Loucy (cell line): ENCODE data around the gene XPNPEP1.
"Not testable (repeated sequence)": the region's sequence is repeated elsewhere in the genome, so short reads cannot be mapped to it uniquely, and the experiment has no call there.

Experiments
- H2AFZ ChIP-seq: fragments of 200-600 bp; sonication (generic); 2 replicates; pipeline ENCODE4 v1.6.0; 2016; ENCODE audit warnings: antibody characterized with exemption, mild to moderate bottlenecking, low read length, moderate library complexity
- H3F3A ChIP-seq: fragments of 200-600 bp; 2 replicates; pipeline ENCODE4 v1.6.0; 2016; ENCODE audit warnings: antibody characterized with exemption, low read depth, mild to moderate bottlenecking
- H3K27me3 ChIP-seq: fragments of 200-600 bp; sonication (generic); 2 replicates; pipeline ENCODE4 v1.6.1; 2014; ENCODE audit warnings: low read length, mild to moderate bottlenecking; ENCODE audit not compliant: insufficient read depth, poor library complexity, severe bottlenecking
- H3K36me3 ChIP-seq: fragments of 200-600 bp; sonication (generic); 2 replicates; pipeline ENCODE4 v1.6.1; 2016; ENCODE audit warnings: low read length; ENCODE audit not compliant: insufficient read depth
- H3K4me1 ChIP-seq: fragments of 200-600 bp; sonication (generic); 2 replicates; pipeline ENCODE4 v1.5.1; 2014; ENCODE audit warnings: low read length, mild to moderate bottlenecking; ENCODE audit not compliant: insufficient read depth, poor library complexity, severe bottlenecking
- H3K4me2 ChIP-seq: fragments of 200-600 bp; sonication (generic); 2 replicates; pipeline ENCODE4 v1.6.0; 2014; ENCODE audit warnings: antibody characterized with exemption, low read length, low read depth, mild to moderate bottlenecking; ENCODE audit not compliant: poor library complexity, severe bottlenecking
- H3K4me3 ChIP-seq: fragments of 200-600 bp; sonication (generic); 2 replicates; pipeline ENCODE4 v1.5.1; 2014; ENCODE audit warnings: low read length, mild to moderate bottlenecking, mixed read lengths; ENCODE audit not compliant: poor library complexity, severe bottlenecking
- H3K79me2 ChIP-seq: fragments of 200-600 bp; sonication (generic); 2 replicates; pipeline ENCODE4 v1.6.1; 2014; ENCODE audit warnings: low read length; ENCODE audit not compliant: insufficient read depth
- H3K9ac ChIP-seq: fragments of 200-600 bp; sonication (generic); 2 replicates; pipeline ENCODE4 v1.6.0; 2014; ENCODE audit warnings: mild to moderate bottlenecking, low read depth, low read length, moderate library complexity; ENCODE audit not compliant: poor library complexity, severe bottlenecking
- H3K9me2 ChIP-seq: fragments of 200-600 bp; sonication (generic); replicated peaks from 2 replicates; pipeline ENCODE4 v1.6.1; 2016; ENCODE audit warnings: low read depth, low read length, mixed read lengths
- H3K9me3 ChIP-seq: fragments of 200-600 bp; sonication (generic); 2 replicates; pipeline ENCODE4 v1.6.1; 2014; ENCODE audit warnings: mild to moderate bottlenecking, antibody characterized with exemption, low read length, low read depth; ENCODE audit not compliant: insufficient read depth
- H4K20me1 ChIP-seq: fragments of 200-600 bp; sonication (generic); 2 replicates; pipeline ENCODE4 v1.6.0; 2014; ENCODE audit warnings: antibody characterized with exemption, low read length, mild to moderate bottlenecking; ENCODE audit not compliant: insufficient read depth, poor library complexity, severe bottlenecking
- EZH2phosphoT487 ChIP-seq: fragments of 200-600 bp; IDR thresholded peaks from 2 replicates; pipeline ENCODE4 v1.6.1; 2018; ENCODE audit warnings: antibody characterized with exemption, mild to moderate bottlenecking, moderate library complexity, borderline replicate concordance
- TF ChIP-seq, protein P1 (sequence below): fragments of 200-600 bp; sonication (generic); conservative IDR thresholded peaks from 2 replicates; pipeline ENCODE4 v1.5.1; 2014; ENCODE audit warnings: mild to moderate bottlenecking, antibody characterized with exemption, low read length

The XPNPEP1 gene

DNA sequence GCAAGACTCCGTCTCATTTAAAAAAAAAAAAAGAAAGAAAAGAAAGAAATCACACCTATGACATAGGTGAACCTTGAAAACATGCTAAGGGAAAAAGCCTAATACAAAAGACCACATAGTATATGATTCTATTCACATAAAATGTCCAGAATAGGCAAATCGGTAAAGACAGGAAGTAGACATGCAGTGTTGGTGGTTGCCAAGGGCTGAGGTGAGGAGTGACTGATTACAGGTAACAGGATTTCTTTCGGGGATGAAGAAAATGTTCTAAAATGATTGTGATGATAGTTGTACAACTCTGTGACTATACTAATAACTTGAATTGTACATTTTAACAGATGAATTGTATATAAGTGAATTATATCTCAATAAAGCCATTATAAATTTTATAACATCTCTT lies 3.3 kb downstream of the XPNPEP1 start:
- H3K79me2 ChIP-seq, result peaks cover 80% of the 10 kb centered on the region

DNA sequence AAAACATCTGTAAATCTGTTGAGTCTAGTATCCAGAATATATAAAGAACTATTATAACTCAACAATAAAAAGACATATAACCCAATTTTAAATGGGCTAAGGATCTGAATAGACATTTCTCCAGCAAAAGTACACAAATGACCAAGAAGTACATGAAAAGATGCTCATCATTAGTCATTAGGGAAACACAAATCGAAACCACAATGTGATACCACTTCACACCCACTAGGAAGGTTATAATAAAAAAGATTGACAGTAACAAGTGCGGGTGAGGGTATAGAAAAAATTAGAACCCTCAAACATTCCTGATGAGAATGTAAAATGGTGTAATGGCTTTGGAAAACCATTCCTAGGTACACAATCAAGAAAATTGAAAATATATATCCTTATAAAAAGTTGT lies 4.1 kb downstream of the XPNPEP1 start:
- no peaks in the 10 kb centered on the region for H4K20me1 ChIP-seq
- TF ChIP-seq EZH2phosphoT487, result no peak
- TF ChIP-seq, protein P1, sequence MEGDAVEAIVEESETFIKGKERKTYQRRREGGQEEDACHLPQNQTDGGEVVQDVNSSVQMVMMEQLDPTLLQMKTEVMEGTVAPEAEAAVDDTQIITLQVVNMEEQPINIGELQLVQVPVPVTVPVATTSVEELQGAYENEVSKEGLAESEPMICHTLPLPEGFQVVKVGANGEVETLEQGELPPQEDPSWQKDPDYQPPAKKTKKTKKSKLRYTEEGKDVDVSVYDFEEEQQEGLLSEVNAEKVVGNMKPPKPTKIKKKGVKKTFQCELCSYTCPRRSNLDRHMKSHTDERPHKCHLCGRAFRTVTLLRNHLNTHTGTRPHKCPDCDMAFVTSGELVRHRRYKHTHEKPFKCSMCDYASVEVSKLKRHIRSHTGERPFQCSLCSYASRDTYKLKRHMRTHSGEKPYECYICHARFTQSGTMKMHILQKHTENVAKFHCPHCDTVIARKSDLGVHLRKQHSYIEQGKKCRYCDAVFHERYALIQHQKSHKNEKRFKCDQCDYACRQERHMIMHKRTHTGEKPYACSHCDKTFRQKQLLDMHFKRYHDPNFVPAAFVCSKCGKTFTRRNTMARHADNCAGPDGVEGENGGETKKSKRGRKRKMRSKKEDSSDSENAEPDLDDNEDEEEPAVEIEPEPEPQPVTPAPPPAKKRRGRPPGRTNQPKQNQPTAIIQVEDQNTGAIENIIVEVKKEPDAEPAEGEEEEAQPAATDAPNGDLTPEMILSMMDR, result no peak
- no peaks in the 10 kb centered on the region for H3K9me3 ChIP-seq
- H3K9me2 ChIP-seq, result no peaks in the 10 kb centered on the region
- H3K9ac ChIP-seq, result no peak overlapping the region
- H2AFZ ChIP-seq, result no peak overlapping the region
- peak overlapping the region; percentile 35 for H3K4me3 ChIP-seq
- H3K27me3 ChIP-seq, result no peaks in the 10 kb centered on the region
- peak overlapping the region; percentile 98 for H3K4me2 ChIP-seq
- H3K4me1 ChIP-seq, result peaks cover 86% of the 10 kb centered on the region
- H3K79me2 ChIP-seq, result peaks cover 82% of the 10 kb centered on the region
- H3K36me3 ChIP-seq, result no peaks in the 10 kb centered on the region
- 0 out of 2 replicates have a peak, but pooled peaks cover 3% of the 10 kb centered on the region for H3F3A ChIP-seq

More for the DNA sequence above, 3.3 kb downstream of the XPNPEP1 start:
- no peaks in the 10 kb centered on the region for H3K9me2 ChIP-seq
- H2AFZ ChIP-seq, result no peak overlapping the region
- TF ChIP-seq, protein P1, result no peak
- no peak for TF ChIP-seq EZH2phosphoT487
- no peaks in the 10 kb centered on the region for H3K9me3 ChIP-seq
- H3K36me3 ChIP-seq, result no peaks in the 10 kb centered on the region
- no peaks in the 10 kb centered on the region for H3K27me3 ChIP-seq
- no peak overlapping the region for H3K9ac ChIP-seq
- 0 out of 2 replicates have a peak, but pooled peaks cover 3% of the 10 kb centered on the region for H3F3A ChIP-seq
- peaks cover 80% of the 10 kb centered on the region for H3K4me1 ChIP-seq
- H3K4me2 ChIP-seq, result peak overlapping the region; percentile 98
- H3K4me3 ChIP-seq, result peak overlapping the region; percentile 91
- H4K20me1 ChIP-seq, result no peaks in the 10 kb centered on the region

DNA sequence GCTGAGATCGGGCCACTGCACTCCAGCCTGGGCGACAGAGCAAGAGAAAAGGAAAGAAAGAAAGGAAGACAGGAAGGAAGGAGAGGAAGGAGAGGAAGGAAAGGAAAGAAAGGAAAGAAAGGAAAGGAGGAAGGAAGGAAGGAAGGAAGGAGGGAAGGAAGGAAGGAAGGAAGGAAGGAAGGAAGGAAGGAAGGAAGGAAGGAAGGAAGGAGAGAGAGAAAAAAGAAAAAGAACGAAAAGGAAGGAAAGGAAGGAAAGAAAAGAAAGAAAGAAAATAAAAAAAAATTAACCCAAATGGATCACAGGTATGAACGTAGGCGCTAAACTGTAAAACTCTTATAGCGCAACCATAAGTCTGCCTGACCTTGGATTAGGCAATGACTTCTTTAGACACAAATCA lies 4.6 kb downstream of the XPNPEP1 start:
- H3F3A ChIP-seq, H3K9ac ChIP-seq, H3K9me2 ChIP-seq, H3K27me3 ChIP-seq, H3K9me3 ChIP-seq, H2AFZ ChIP-seq, H3K4me3 ChIP-seq, H3K36me3 ChIP-seq, H4K20me1 ChIP-seq, H3K4me2 ChIP-seq: not testable (repeated sequence)
- Histone ChIP-seq H3K4me1 (peaks cover 86% of the 10 kb centered on the region), H3K79me2 (peaks cover 87% of the 10 kb centered on the region)

DNA sequence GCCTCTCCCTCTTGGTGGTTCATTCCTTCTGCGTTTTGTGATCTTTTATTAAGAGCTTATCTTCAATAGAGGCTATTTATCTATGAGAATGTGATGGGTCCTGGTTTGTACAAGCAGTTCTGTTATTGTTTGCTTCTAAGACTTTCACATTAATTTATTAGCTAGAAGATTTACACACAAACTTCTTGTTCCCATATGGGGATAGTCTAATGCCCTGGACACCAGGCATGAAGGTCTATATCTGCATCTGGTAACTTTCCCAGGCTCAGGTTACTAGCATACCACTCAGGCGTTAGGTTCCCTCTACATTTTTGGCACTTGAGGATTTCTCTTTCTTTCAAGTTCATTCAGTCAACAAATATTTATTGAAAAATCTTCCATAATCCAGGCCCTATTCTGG lies 7.7 kb downstream of the XPNPEP1 start:
- H3K79me2 ChIP-seq, result peaks cover 92% of the 10 kb centered on the region

More for the DNA sequence above, 7.7 kb downstream of the XPNPEP1 start:
- Histone ChIP-seq H3K4me3 (peak overlapping the region; percentile 54), H3K27me3 (no peaks in the 10 kb centered on the region), H4K20me1 (no peaks in the 10 kb centered on the region), H3K4me1 (peaks cover 90% of the 10 kb centered on the region), H2AFZ (no peak overlapping the region), H3F3A (0 out of 2 replicates have a peak, but pooled peaks cover 8% of the 10 kb centered on the region), H3K36me3 (peaks cover 14% of the 10 kb centered on the region; the same call in 1 of the 2 replicates), H3K9ac (peak overlapping the region; percentile 37), H3K9me2 (no peaks in the 10 kb centered on the region), H3K4me2 (peak overlapping the region; percentile 68), H3K9me3 (no peaks in the 10 kb centered on the region)
- TF ChIP-seq EZH2phosphoT487, result no peak
- TF ChIP-seq, protein P1, result no peak
